Activated T-helper 1 cell treated with anti-CD3 and anti-CD28 coated beads, Interleukin-12 subunit alpha, Interleukin-12 subunit beta, Interleukin-2, Interleukin-4 antibody, amounts not matched to agents 30 ng/mL and 10 ng/mL and 1 ng/mL, durations not matched to agents 14 hours and 24 hours and 36 hours (primary cell): ENCODE measurements around the gene ZDHHC18. TPM values are rescaled to one million over a fixed set of nuclear protein-coding genes. Genes with fewer than 3 reads are reported as not detected.
A peak's percentile ranks its signal among the peaks of the same experiment; 100 is the strongest.

Source experiments
- DNase-seq: peaks from one replicate; pipeline ENCODE4 v3.0.0; 2021; ENCODE audit warnings: low spot score
- H3K27ac Mint-ChIP-seq: one replicate; pipeline ENCODE4 v1.8.0; 2021; ENCODE audit warnings: mild to moderate bottlenecking, mixed read lengths
- H3K27me3 Mint-ChIP-seq: one replicate; pipeline ENCODE4 v1.8.0; 2022; ENCODE audit warnings: mild to moderate bottlenecking, moderate library complexity, mixed read lengths; ENCODE audit not compliant: insufficient read depth
- H3K36me3 Mint-ChIP-seq: one replicate; pipeline ENCODE4 v1.8.0; 2021; ENCODE audit warnings: low read depth, mixed read lengths
- H3K4me1 Mint-ChIP-seq: one replicate; pipeline ENCODE4 v1.8.0; 2021; ENCODE audit warnings: low read depth, mixed read lengths
- H3K4me3 Mint-ChIP-seq: one replicate; pipeline ENCODE4 v1.8.0; 2021; ENCODE audit warnings: mild to moderate bottlenecking, moderate library complexity, mixed read lengths
- H3K9me3 Mint-ChIP-seq: one replicate; pipeline ENCODE4 v1.8.0; 2021; ENCODE audit warnings: mixed read lengths
- intact Hi-C: fragments of 100-400 bp; cut with micrococcal nuclease; formaldehyde crosslinking; loops from one replicate; pipeline ENCODE4 v1.15.1; 2024
- total RNA-seq: library from RNA; stranded (reverse); gene quantifications from 2 replicates; pipeline ENCODE4 v1.2.3, GENCODE V29; 2022

The ZDHHC18 gene
- total RNA-seq, 1 donor from 2014 or later, result 87.3 TPM

DNA sequence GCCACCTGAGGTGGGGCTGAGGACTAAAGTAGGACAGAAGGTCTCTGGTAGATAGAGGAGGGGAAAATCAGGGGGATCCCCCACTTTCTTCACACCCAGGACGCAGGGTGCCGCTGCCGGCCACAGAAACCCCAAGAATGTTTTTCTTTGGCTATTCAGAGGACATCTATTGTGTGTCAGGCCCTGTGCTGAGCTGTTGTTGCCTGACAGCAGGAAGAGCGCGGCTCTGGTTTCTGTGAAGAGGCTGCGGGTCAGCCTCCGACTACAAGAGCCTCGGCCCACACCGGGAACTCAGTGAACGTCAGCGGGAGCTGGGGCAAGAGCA, 39.1 kb upstream of the ZDHHC18 start:
- H3K4me3 Mint-ChIP-seq, result peak overlapping the region; percentile 97
- intact Hi-C loops, result loop anchor here (5.0 kb wide), 1 partner anchor 355 kb away; the partner anchor contains the start of gene DHDDS
- no peaks in the 10 kb centered on the region for H3K9me3 Mint-ChIP-seq
- H3K36me3 Mint-ChIP-seq, result peaks cover 15% of the 10 kb centered on the region
- DNase-seq, result peak; percentile 75
- peak overlapping the region; percentile 100 for H3K27ac Mint-ChIP-seq
- H3K4me1 Mint-ChIP-seq, result peaks cover 74% of the 10 kb centered on the region
- peaks cover 1% of the 10 kb centered on the region for H3K27me3 Mint-ChIP-seq

DNA sequence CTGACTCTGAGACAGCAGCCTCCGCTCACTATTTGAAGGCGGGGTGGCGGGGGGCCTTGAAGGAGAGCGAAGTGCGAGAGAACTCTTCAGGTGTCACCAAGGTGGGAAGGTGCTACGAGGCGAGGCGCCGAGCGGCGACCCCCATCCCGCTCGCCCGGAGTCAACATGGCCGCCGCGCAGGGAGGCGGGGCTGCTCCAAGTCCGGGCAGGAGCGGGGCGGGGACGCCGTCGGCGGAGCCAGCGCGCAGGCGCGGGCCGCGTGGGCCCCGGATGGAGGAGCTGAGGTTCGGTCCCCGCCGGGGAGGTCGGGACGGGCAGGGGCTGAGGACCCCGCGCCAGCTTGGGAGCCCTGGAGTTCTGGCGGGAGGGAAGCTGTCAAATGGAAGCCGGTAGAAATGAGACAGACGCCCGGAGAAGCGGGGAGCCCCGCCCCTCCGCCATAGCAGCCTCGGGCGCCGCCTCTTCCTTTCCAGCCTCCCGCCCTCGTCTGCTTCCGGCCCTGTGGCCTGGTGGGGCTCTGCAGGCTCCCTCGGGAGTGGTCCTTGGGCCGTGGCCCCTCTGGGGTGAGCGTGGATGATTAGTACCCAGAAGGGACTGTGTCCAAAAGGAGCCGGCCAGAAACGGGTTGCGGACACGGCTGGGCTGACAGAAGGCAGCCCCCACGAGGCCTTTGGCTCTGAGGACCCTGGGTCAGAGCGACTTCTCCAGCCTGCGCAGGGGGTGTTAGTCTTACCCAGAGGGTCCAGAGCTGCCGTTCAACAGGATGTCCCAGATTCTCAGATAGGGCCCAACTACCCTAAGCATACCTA, 38.6 kb upstream of the ZDHHC18 start, which contains the start of gene PIGV:
PIGV (plus strand) TSS at position 245 of the 809 bp plus-strand sequence. CDS start 2,866 bp downstream, outside the sequence.
- intact Hi-C loops, result loop anchor here (1.0 to 5.0 kb wide), 3 partner anchors 65 to 356 kb away; partner anchors contain the start of gene DHDDS
- H3K27ac Mint-ChIP-seq, result peak within 1 kb of the TSS; percentile 100
- H3K4me3 Mint-ChIP-seq, result peak within 1 kb of the TSS; percentile 97
- H3K4me1 Mint-ChIP-seq, result peaks cover 74% of the 10 kb centered on the region
- peak; percentile 84 for DNase-seq
- H3K36me3 Mint-ChIP-seq, result peaks cover 14% of the 10 kb centered on the region
- no peaks in the 10 kb centered on the region for H3K9me3 Mint-ChIP-seq
- peaks cover 1% of the 10 kb centered on the region for H3K27me3 Mint-ChIP-seq

DNA sequence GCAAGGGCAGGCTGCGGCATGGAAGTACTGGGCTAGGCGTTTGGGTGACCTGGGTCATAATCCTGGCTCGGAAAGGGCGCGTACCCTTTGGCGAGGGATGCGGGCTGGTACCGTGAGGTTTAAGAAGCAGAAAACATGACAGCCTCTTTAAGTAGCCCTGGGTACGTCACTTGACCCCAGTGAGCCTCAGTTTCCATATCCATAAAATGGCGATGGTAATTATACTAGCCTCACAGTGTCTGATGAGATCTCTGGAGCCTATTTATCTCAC, 38.0 kb upstream of the ZDHHC18 start:
- Mint-ChIP-seq H3K36me3 (peaks cover 14% of the 10 kb centered on the region), H3K27me3 (peaks cover 1% of the 10 kb centered on the region), H3K9me3 (no peaks in the 10 kb centered on the region), H3K27ac (peak overlapping the region; percentile 94), H3K4me3 (peak overlapping the region; percentile 97), H3K4me1 (peaks cover 76% of the 10 kb centered on the region)
- DNase-seq, result no peak
- intact Hi-C loops, result loop anchor here (1.0 to 5.0 kb wide), 3 partner anchors 66 to 356 kb away; partner anchors contain the start of gene DHDDS

DNA sequence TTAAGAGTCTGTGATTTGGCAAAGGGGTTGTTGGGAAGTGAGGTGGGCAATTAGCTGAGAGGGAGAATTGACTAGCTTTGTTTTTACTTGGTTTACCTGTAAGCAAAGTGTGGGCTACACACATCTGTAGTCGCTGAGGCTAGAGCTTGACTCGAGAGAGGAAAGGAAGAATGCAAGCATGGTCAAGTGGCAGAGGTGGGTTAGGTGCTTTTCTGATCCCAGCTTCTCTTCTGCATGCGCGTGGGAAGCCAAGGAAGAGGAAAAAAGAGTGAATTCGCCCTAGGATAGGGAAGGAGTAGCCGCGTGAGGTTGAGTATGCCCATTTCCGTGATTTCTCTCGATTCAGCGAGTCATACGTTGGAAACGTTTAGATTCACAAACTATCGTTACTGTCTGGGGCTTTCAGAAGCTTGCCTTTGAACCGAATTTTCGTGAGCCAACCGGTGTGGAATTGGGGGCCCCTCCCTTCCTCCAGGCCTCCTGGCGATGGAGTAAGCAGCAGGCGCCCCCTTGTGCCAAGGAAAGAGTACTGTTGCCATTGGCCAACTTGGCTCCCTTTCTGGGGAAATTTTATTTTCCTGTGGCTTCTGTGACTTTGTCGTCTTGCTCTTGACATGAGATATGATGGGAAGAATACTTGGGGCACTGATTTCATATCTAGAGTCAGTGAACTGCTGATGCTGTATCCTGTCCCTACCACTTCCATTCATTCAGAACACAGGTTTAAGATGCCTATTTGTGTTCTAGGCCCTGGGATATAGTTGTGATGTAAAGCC, 37.5 kb upstream of the ZDHHC18 start:
- peak; percentile 78 for DNase-seq
- Mint-ChIP-seq H3K4me1 (peaks cover 76% of the 10 kb centered on the region), H3K4me3 (peak overlapping the region; percentile 97), H3K27ac (peak overlapping the region; percentile 94), H3K9me3 (no peaks in the 10 kb centered on the region), H3K27me3 (peaks cover 1% of the 10 kb centered on the region), H3K36me3 (peaks cover 15% of the 10 kb centered on the region)
- intact Hi-C loops, result loop anchor here (1.0 to 5.0 kb wide), 4 partner anchors 66 to 357 kb away; partner anchors contain the start of gene DHDDS

DNA sequence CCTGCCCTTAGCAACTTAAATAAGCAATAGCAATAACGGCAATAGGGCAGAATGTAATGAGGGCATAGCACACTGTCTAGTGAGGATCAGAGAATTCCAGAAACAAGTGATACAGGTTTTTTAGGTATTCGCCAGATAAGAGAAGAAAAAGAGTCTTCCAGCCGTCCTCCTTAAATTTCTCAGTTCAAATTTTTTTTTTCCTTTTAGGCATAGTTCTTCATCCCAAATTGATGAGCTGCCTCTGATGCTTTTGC, 36.9 kb upstream of the ZDHHC18 start:
- peaks cover 1% of the 10 kb centered on the region for H3K27me3 Mint-ChIP-seq

DNA sequence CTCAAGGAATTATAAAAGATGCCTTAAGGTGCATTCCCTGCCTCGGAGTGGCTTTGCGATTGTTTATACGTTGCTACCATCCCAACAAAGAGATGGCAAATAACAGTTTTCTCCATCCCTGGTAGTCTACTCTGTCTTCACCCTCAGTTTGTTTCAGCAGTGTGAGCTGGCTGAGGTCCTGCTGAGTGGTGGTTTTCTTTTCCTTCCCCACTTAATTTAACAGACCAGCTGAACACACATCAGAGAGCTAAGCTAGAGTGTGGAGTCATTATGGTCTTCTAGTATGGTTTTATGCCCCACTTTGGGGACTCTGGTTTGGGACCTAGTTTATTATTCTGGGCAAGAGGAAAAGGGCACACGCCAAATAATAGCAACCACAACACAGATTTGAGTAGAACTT, 36.6 kb upstream of the ZDHHC18 start:
- Mint-ChIP-seq H3K9me3 (no peaks in the 10 kb centered on the region), H3K36me3 (peaks cover 23% of the 10 kb centered on the region), H3K4me3 (peak overlapping the region; percentile 97), H3K27ac (peak overlapping the region; percentile 94), H3K27me3 (peaks cover 1% of the 10 kb centered on the region), H3K4me1 (peaks cover 80% of the 10 kb centered on the region)
- intact Hi-C loops, result loop anchor here (1.0 to 5.0 kb wide), 15 partner anchors 10 to 358 kb away; partner anchors contain the start of genes DHDDS, HMGN2 and NUDC
- DNase-seq, result no peak

More for the DNA sequence above, 36.9 kb upstream of the ZDHHC18 start:
- Mint-ChIP-seq H3K27ac (peak overlapping the region; percentile 94), H3K4me3 (peak overlapping the region; percentile 97), H3K9me3 (no peaks in the 10 kb centered on the region), H3K4me1 (peaks cover 78% of the 10 kb centered on the region), H3K36me3 (peaks cover 19% of the 10 kb centered on the region)
- intact Hi-C loops, result loop anchor here (1.0 to 5.0 kb wide), 3 partner anchors 67 to 357 kb away; partner anchors contain the start of gene DHDDS
- no peak for DNase-seq

DNA sequence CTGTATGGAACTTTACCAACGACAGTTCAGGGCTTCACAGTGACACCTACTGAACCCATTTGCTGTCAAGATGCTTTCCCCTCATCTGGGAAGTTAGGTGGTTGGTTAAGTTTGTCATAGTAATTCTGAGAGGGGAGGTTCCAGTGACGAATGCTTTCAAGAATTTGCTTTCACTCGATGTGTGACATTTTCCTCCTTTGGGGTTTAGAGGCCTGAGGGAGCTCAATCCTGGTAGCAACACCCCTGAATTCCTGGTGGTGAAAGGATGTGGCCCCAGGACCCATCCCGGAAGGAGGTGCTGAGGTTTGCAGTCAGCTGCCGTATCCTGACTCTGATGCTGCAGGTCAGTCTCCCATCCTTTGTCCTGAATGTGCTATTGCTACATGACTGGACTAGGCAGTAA, 35.9 kb upstream of the ZDHHC18 start:
- peaks cover 1% of the 10 kb centered on the region for H3K27me3 Mint-ChIP-seq
- intact Hi-C loops, result loop anchor here (1.0 to 2.0 kb wide), 12 partner anchors 10 to 318 kb away; partner anchors contain the start of genes HMGN2 and NUDC
- H3K4me3 Mint-ChIP-seq, result peak overlapping the region; percentile 97
- peak overlapping the region; percentile 94 for H3K27ac Mint-ChIP-seq
- H3K4me1 Mint-ChIP-seq, result peaks cover 76% of the 10 kb centered on the region
- H3K9me3 Mint-ChIP-seq, result no peaks in the 10 kb centered on the region
- H3K36me3 Mint-ChIP-seq, result peaks cover 26% of the 10 kb centered on the region
- DNase-seq, result peak; percentile 50

DNA sequence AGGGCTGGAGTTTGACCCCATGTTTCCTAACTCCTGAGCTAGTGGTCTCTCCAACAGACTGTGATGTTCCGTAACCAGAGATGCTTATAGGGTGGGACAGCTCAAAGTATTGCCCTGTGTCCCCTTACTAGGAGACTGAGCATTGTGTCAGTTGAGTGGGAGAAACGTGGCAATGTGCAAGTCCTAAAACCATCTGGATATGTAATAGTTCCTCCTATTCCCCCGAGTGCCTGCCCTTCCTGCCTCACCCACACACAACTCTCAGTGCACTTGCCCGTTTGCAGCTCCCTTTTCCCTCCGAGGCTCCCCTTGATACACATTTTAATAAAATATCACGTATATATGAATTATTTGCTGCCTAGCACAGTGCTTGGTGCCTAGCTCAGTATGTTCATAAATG, 35.3 kb upstream of the ZDHHC18 start:
- no peak for DNase-seq
- peak overlapping the region; percentile 97 for H3K4me3 Mint-ChIP-seq
- peaks cover 26% of the 10 kb centered on the region for H3K36me3 Mint-ChIP-seq
- intact Hi-C loops, result loop anchor here (2.0 kb wide), 2 partner anchors 20 to 74 kb away; no protein-coding TSS in a partner anchor
- H3K4me1 Mint-ChIP-seq, result peaks cover 70% of the 10 kb centered on the region
- peak overlapping the region; percentile 94 for H3K27ac Mint-ChIP-seq
- H3K27me3 Mint-ChIP-seq, result peaks cover 1% of the 10 kb centered on the region
- no peaks in the 10 kb centered on the region for H3K9me3 Mint-ChIP-seq

DNA sequence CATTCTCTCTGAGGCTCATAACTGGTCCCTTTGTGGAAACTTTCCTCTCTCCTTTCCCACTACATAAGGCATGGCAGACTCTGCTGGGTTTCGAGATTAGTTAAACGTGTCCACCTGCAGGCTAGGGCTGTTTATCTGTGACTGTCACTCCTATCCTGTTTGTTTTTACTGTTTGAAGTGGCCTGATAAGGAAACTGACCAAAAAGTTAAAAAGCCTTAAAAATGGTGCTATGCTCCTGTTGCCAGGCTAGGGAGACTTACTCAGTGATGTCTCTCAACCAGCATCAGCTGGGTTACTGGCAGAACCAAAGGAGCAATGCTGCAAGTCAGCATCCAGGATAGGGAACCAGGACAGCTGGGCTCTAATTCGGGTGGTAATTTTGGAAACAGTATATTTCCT, 34.9 kb upstream of the ZDHHC18 start:
- intact Hi-C loops, result loop anchor here (2.0 kb wide), 2 partner anchors 19 to 73 kb away; no protein-coding TSS in a partner anchor
- no peaks in the 10 kb centered on the region for H3K9me3 Mint-ChIP-seq
- peaks cover 1% of the 10 kb centered on the region for H3K27me3 Mint-ChIP-seq
- DNase-seq, result no peak
- H3K36me3 Mint-ChIP-seq, result peaks cover 31% of the 10 kb centered on the region
- peak overlapping the region; percentile 97 for H3K4me3 Mint-ChIP-seq
- H3K27ac Mint-ChIP-seq, result peak overlapping the region; percentile 94
- peaks cover 65% of the 10 kb centered on the region for H3K4me1 Mint-ChIP-seq

DNA sequence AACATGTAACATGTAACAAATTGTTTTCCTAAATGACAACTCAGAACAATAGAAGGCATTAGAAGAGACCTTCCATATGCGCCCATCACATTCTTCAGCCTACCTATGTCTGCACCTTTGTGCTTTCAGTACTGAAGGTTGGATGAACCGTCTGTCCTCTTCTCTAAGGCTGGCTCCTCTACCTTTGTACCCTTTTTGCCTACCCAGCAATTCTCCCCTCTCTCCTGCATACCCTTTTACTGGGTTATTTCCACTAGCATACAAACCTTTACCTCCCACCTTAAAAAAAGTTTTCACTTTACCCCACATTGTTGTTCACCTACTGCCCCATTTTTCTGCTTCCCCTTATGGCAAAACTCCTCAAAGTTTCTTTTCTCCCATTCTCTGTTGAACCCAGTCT, 33.6 kb upstream of the ZDHHC18 start:
- intact Hi-C loops, result no loop called here
- DNase-seq, result no peak
- peaks cover 40% of the 10 kb centered on the region for H3K36me3 Mint-ChIP-seq
- peaks cover 60% of the 10 kb centered on the region for H3K4me1 Mint-ChIP-seq
- peak overlapping the region; percentile 64 for H3K27ac Mint-ChIP-seq
- no peak overlapping the region for H3K4me3 Mint-ChIP-seq
- no peaks in the 10 kb centered on the region for H3K27me3 Mint-ChIP-seq
- H3K9me3 Mint-ChIP-seq, result no peaks in the 10 kb centered on the region

DNA sequence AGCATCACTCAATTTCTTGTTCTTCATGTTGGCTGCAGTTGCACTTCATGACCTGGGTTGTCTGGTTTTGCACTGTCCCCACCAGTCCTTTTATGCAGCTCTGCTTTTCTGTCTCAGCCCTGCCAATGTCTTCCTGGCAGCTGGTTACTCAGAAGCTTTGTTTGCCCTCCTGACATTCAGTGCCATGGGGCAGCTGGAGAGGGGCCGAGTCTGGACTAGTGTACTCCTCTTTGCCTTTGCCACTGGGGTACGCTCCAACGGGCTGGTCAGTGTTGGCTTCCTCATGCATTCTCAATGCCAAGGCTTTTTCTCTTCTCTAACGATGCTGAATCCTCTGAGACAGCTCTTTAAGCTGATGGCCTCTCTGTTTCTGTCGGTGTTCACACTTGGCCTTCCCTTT, 32.1 kb upstream of the ZDHHC18 start:
- H3K4me3 Mint-ChIP-seq, result no peak overlapping the region
- no peaks in the 10 kb centered on the region for H3K27me3 Mint-ChIP-seq
- intact Hi-C loops, result no loop called here
- no peak for DNase-seq
- H3K9me3 Mint-ChIP-seq, result no peaks in the 10 kb centered on the region
- H3K4me1 Mint-ChIP-seq, result peaks cover 62% of the 10 kb centered on the region
- peaks cover 40% of the 10 kb centered on the region for H3K36me3 Mint-ChIP-seq
- peak overlapping the region; percentile 46 for H3K27ac Mint-ChIP-seq

DNA sequence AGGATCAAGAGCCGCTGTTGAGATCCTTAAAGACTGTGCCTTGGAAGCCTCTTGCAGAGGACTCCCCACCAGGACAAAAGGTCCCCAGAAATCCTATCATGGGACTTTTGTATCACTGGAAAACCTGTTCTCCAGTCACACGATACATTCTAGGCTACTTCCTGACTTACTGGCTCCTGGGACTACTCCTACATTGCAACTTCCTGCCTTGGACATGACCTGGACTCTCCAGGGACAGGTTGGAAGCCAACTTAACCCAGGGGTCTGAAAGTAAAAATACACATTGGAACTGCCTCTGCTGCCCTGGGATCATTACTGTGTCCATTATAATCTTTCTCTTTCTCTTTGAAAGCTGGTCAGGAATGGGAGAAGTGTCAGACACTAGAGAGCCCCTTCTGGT, 28.9 kb upstream of the ZDHHC18 start:
- intact Hi-C loops, result no loop called here
- peaks cover 43% of the 10 kb centered on the region for H3K36me3 Mint-ChIP-seq
- no peak overlapping the region for H3K4me3 Mint-ChIP-seq
- H3K27ac Mint-ChIP-seq, result peak overlapping the region; percentile 64
- no peaks in the 10 kb centered on the region for H3K27me3 Mint-ChIP-seq
- no peak for DNase-seq
- H3K4me1 Mint-ChIP-seq, result peaks cover 63% of the 10 kb centered on the region
- H3K9me3 Mint-ChIP-seq, result no peaks in the 10 kb centered on the region
